Ovary (tissue), 3 donors: Measurements from ENCODE around the gene CASP2.

Source experiments
- POLR2A ChIP-seq: fragments of 450-650 bp; IDR thresholded peaks from one replicate; pipeline ENCODE4 v1.6.1; 2017; ENCODE audit warnings: antibody characterized with exemption, mild to moderate bottlenecking, moderate library complexity
- TF ChIP-seq, protein P1 (sequence below), 3 donors: fragments of 450-650 bp in 2 of 3; fragments of 200-600 bp in 1 of 3; IDR thresholded peaks; one replicate each; pipeline versions ENCODE4 v1.5.1 to v1.8.0; 2016 to 2022; ENCODE audit warnings: antibody characterized with exemption in 3 of 3, mild to moderate bottlenecking in 1 of 3
- donor health status: DM: no; HTN: no; CAD: no.

DNA sequence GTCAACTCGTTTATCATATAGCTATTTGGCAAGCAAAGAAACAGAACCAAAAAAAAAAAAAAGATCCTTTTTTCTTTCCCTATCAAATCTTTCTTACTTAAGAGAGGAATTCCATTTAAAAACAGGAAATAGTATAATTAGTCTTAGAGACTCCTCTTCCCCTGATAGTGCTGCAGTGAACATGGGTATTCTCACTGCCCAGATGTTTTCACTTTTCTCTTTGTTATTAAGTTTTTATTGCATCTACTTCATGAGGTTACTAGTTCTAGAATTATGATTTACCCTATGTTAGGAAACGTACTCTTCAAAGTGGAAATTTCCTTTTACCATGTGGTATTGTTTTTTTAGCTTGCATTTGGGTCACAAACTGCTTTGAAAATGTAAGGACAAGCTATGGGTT is 8.5 kb downstream of the CASP2 start:
- TF ChIP-seq, protein P1, sequence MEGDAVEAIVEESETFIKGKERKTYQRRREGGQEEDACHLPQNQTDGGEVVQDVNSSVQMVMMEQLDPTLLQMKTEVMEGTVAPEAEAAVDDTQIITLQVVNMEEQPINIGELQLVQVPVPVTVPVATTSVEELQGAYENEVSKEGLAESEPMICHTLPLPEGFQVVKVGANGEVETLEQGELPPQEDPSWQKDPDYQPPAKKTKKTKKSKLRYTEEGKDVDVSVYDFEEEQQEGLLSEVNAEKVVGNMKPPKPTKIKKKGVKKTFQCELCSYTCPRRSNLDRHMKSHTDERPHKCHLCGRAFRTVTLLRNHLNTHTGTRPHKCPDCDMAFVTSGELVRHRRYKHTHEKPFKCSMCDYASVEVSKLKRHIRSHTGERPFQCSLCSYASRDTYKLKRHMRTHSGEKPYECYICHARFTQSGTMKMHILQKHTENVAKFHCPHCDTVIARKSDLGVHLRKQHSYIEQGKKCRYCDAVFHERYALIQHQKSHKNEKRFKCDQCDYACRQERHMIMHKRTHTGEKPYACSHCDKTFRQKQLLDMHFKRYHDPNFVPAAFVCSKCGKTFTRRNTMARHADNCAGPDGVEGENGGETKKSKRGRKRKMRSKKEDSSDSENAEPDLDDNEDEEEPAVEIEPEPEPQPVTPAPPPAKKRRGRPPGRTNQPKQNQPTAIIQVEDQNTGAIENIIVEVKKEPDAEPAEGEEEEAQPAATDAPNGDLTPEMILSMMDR (IDR thresholded peaks at IDR 0.05): no peak
- no peak for TF ChIP-seq POLR2A
